ENCODE measurements around the gene LRRC57.
"Not testable (repeated sequence)": the region's sequence is repeated elsewhere in the genome, so short reads cannot be mapped to it uniquely, and the experiment has no call there.

Gene LRRC57

DNA sequence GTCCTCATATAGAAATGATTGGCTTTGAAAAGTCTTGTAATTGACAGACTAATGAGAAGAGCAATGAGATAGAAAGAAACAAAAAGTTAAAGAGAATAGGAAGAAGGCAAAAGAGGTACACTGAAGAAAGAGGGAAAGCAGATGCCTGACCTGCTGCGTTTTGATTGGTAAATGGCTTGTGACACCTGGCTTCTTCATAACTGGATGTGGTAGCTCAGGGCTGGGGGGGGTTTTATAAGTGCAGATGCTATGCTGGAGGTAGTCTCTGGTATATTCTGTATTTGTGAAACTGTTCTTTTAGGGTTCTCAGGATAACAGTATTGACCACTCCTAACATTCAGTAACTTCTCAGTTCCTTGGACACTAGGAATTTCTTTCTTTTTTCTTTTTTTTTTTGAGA is 28.2 kb upstream of the LRRC57 start:
- no peak for DNase-seq (ENCODE audit: low read depth)
- H3K4me3 ChIP-seq (ENCODE audit: low read depth, low read length) = peak overlapping the region; percentile 61
- no peak for TF ChIP-seq CTCF (IDR thresholded peaks at IDR 0.05; ENCODE audit: low read depth, low read length, missing control alignments)
- in situ Hi-C loops (cut with HindIII; ENCODE audit: low sequenced_read_pairs) = no loop called here

GRCh38 chr15:42576040-42576594 is 27.5 kb upstream of the LRRC57 start:
- H3K4me3 ChIP-seq (ENCODE audit: low read depth, low read length) = peak overlapping the region; percentile 61
- in situ Hi-C loops (cut with HindIII; ENCODE audit: low sequenced_read_pairs) = no loop called here
- no peak for DNase-seq (ENCODE audit: low read depth)
- TF ChIP-seq CTCF (IDR thresholded peaks at IDR 0.05; ENCODE audit: low read depth, low read length, missing control alignments) = no peak

GRCh38 chr15:42575188-42576039 is 26.8 kb upstream of the LRRC57 start, which contains the start of gene STARD9:
TSS of gene STARD9 (plus strand) at chr15:42575606. CDS start at chr15:42575716, 110 bp downstream.
- no peak for TF ChIP-seq CTCF (IDR thresholded peaks at IDR 0.05; ENCODE audit: low read depth, low read length, missing control alignments)
- peak within 1 kb of the TSS; percentile 61 for H3K4me3 ChIP-seq (ENCODE audit: low read depth, low read length)
- DNase-seq (ENCODE audit: low read depth) = peak; percentile 94
- in situ Hi-C loops (cut with HindIII; ENCODE audit: low sequenced_read_pairs) = no loop called here

DNA sequence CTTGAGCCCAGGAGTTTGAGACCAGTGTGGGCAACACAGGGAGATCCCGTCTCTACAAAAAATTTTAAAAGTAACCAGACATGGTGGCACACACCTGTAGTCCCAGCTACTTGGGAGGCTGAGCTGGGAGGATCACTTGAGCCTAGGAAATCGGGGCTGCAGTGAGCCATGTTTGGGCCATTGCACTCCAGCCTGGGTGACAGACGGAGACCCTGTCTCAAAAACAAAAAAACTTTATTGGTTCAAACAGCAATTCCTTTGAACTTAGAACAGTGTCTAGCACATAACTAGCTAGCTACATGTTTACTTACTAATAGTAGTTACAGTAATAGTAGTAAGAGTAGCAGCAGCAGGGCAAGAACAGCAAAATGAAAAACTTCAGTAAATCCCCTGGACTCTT is 10.1 kb upstream of the LRRC57 start:
- DNase-seq (ENCODE audit: low read depth) = no peak
- in situ Hi-C loops (cut with HindIII; ENCODE audit: low sequenced_read_pairs) = no loop called here
- H3K4me3 ChIP-seq (ENCODE audit: low read depth, low read length) = no peak overlapping the region
- no peak for TF ChIP-seq CTCF (IDR thresholded peaks at IDR 0.05; ENCODE audit: low read depth, low read length, missing control alignments)

DNA sequence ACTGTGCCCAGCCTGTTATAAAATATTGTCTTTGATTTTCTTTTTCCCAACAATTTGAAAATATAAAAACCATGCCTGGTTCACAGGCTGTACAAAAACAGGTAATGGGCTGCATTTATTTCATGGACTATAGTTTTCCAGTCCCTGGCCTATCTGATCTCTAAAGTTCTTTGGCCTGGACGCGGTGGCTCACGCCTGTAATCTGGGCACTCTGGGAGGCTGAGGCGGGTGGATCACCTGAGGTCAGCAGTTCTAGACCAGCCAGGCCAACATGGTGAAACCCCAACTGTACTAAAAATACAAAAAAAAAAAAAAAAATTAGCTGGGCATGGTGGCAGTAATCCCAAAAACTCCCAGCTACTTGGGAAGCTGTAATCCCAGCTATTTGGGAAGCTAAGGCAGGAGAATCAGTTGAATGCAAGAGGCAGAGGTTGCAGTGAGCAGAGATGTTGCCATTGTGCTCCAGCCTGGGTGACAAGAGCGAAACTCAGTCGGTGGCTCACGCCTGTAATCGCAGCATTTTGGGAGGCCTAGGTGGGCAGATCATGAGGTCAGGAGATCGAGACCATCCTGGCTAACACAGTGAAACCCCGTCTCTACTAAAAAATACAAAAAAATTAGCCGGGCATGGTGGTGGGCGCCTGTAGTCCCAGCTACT is 8.1 kb upstream of the LRRC57 start:
- in situ Hi-C loops (cut with HindIII; ENCODE audit: low sequenced_read_pairs); DNase-seq (ENCODE audit: low read depth): not testable (repeated sequence)

GRCh38 chr15:42553554-42553953 is 5.0 kb upstream of the LRRC57 start:
- no peak overlapping the region for H3K4me3 ChIP-seq (ENCODE audit: low read depth, low read length)
- DNase-seq (ENCODE audit: low read depth) = no peak
- no peak for TF ChIP-seq CTCF (IDR thresholded peaks at IDR 0.05; ENCODE audit: low read depth, low read length, missing control alignments)
- in situ Hi-C loops (cut with HindIII; ENCODE audit: low sequenced_read_pairs) = no loop called here

More for the DNA sequence above, 8.1 kb upstream of the LRRC57 start:
- not testable (repeated sequence) for H3K4me3 ChIP-seq (ENCODE audit: low read depth, low read length)
